Large intestine (tissue), 3 donors: Measurements from ENCODE around the gene GMPR2. TPM values are rescaled to one million over a fixed set of nuclear protein-coding genes. Genes with fewer than 3 reads are reported as not detected.

Source experiments
- DNase-seq, 2 donors: peaks; one replicate each; pipeline versions ENCODE4 v3.0.0 to v3.0.0-alpha.2; 2013
- H3K27ac ChIP-seq: one replicate; pipeline ENCODE4 v1.5.1; 2013; ENCODE audit warnings: low read length
- H3K27me3 ChIP-seq: 2 replicates; pipeline ENCODE4 v1.6.1; 2013; ENCODE audit warnings: low read length; ENCODE audit not compliant: control insufficient read depth, insufficient read depth
- H3K36me3 ChIP-seq: 2 replicates; pipeline ENCODE4 v1.6.1; 2013; ENCODE audit warnings: low read length; ENCODE audit not compliant: control insufficient read depth, insufficient read depth
- H3K4me1 ChIP-seq: one replicate; pipeline ENCODE4 v1.6.1; 2013; ENCODE audit warnings: low read length; ENCODE audit not compliant: control insufficient read depth, insufficient read depth
- H3K4me3 ChIP-seq: one replicate; pipeline ENCODE4 v1.5.1; 2013; ENCODE audit warnings: low read length
- H3K9me3 ChIP-seq: one replicate; pipeline ENCODE4 v1.6.1; 2013; ENCODE audit warnings: mild to moderate bottlenecking, low read depth, low read length, moderate library complexity; ENCODE audit not compliant: control insufficient read depth
- WGBS: methylation state at CpG from one replicate; pipeline ENCODE4 v1.1.5; 2013; ENCODE audit warnings: low lambda C conversion rate; ENCODE audit not compliant: insufficient coverage; 5-methylcytosine and 5-hydroxymethylcytosine counted together
- polyA plus RNA-seq: library from polyadenylated mRNA; unstranded; fragments of 120-200 nt; gene quantifications from one replicate; pipeline ENCODE4 v1.2.1, GENCODE V29; 2013

Gene GMPR2
- polyA plus RNA-seq, 1 donor, result 85.9 TPM

- Histone ChIP-seq H3K27me3 (no peaks in the 10 kb centered on the region), H3K9me3 (no peaks in the 10 kb centered on the region), H3K4me1 (no peaks in the 10 kb centered on the region), H3K27ac (no peak overlapping the region), H3K36me3 (peaks cover 29% of the 10 kb centered on the region), H3K4me3 (no peak overlapping the region)
- no CpG with 5 or more reads among the region's 5 CpGs for WGBS
- no peak for DNase-seq
Observed at GRCh38 chr14:24286996-24287395, 54.3 kb downstream of the GMPR2 start.

Other genes with a start within 250 kb of the GMPR2 start
- gene DHRS4L2, start 244.0 kb upstream of the GMPR2 start, polyA plus RNA-seq, result 29.1 TPM
- 2.4 TPM for gene CARMIL3, start 180.9 kb upstream of the GMPR2 start, polyA plus RNA-seq
- 0.31 TPM for gene CPNE6, start 161.4 kb upstream of the GMPR2 start, polyA plus RNA-seq
- gene PCK2, start 138.6 kb upstream of the GMPR2 start, polyA plus RNA-seq, result 177 TPM
- gene DCAF11, start 118.2 kb upstream of the GMPR2 start, polyA plus RNA-seq, result 98.9 TPM
- 1.6 TPM for gene NRL, start 118.0 kb upstream of the GMPR2 start, polyA plus RNA-seq
- gene FITM1, start 102.3 kb upstream of the GMPR2 start, polyA plus RNA-seq, result 2.8 TPM
- 324 TPM for gene PSME1, start 96.7 kb upstream of the GMPR2 start, polyA plus RNA-seq
- gene EMC9, start 91.3 kb upstream of the GMPR2 start, polyA plus RNA-seq, result 33.9 TPM
- 243 TPM for gene PSME2, start 86.3 kb upstream of the GMPR2 start, polyA plus RNA-seq
- 39.1 TPM for gene RNF31, start 85.4 kb upstream of the GMPR2 start, polyA plus RNA-seq
- gene IRF9, start 71.7 kb upstream of the GMPR2 start, polyA plus RNA-seq, result 104 TPM
- gene REC8, start 60.8 kb upstream of the GMPR2 start, polyA plus RNA-seq, result 201 TPM
- gene IPO4, start 44.1 kb upstream of the GMPR2 start, polyA plus RNA-seq, result 22.5 TPM
- gene TM9SF1, start 37.5 kb upstream of the GMPR2 start, polyA plus RNA-seq, result 50.9 TPM
- gene TSSK4, start 27.2 kb upstream of the GMPR2 start, polyA plus RNA-seq, result 8.1 TPM
- gene CHMP4A, start 19.4 kb upstream of the GMPR2 start, polyA plus RNA-seq, result 92.5 TPM
- 21.8 TPM for gene MDP1, start 16.9 kb upstream of the GMPR2 start, polyA plus RNA-seq
- 194 TPM for gene NEDD8, start 562 bp upstream of the GMPR2 start, polyA plus RNA-seq
- 35.4 TPM for gene TINF2, start 9.7 kb downstream of the GMPR2 start, polyA plus RNA-seq
- 8.6 TPM for gene TGM1, start 30.2 kb downstream of the GMPR2 start, polyA plus RNA-seq
- 29.0 TPM for gene RABGGTA, start 38.7 kb downstream of the GMPR2 start, polyA plus RNA-seq
- 81.3 TPM for gene DHRS1, start 66.9 kb downstream of the GMPR2 start, polyA plus RNA-seq
- 20.9 TPM for gene NOP9, start 66.9 kb downstream of the GMPR2 start, polyA plus RNA-seq
- gene CIDEB, start 75.0 kb downstream of the GMPR2 start, polyA plus RNA-seq, result 105 TPM
- gene LTB4R2, start 77.2 kb downstream of the GMPR2 start, polyA plus RNA-seq, result 6.0 TPM
- 7.2 TPM for gene LTB4R, start 78.6 kb downstream of the GMPR2 start, polyA plus RNA-seq
- gene ADCY4, start 102.1 kb downstream of the GMPR2 start, polyA plus RNA-seq, result 10.5 TPM
- gene RIPK3, start 107.1 kb downstream of the GMPR2 start, polyA plus RNA-seq, result 14.8 TPM
- 40.9 TPM for gene NFATC4, start 135.3 kb downstream of the GMPR2 start, polyA plus RNA-seq
- 54.4 TPM for gene NYNRIN, start 166.1 kb downstream of the GMPR2 start, polyA plus RNA-seq
- 5.6 TPM for gene CBLN3, start 196.7 kb downstream of the GMPR2 start, polyA plus RNA-seq
- 73.5 TPM for gene KHNYN, start 197.0 kb downstream of the GMPR2 start, polyA plus RNA-seq
- 44.4 TPM for gene SDR39U1, start 209.8 kb downstream of the GMPR2 start, polyA plus RNA-seq